ENCODE data around the gene SEMA3B.

GRCh38 chr3:50263478-50264382 lies 5.2 kb upstream of the SEMA3B start:
- TF ChIP-seq POLR2A (IDR thresholded peaks at IDR 0.05): no peak
- no peak for TF ChIP-seq CTCF (IDR thresholded peaks at IDR 0.05)
